ENCODE measurements around the gene SLC2A9. TPM values are rescaled to one million over a fixed set of nuclear protein-coding genes. Genes with fewer than 3 reads are reported as not detected.

SLC2A9 gene
- total RNA-seq, 1 donor from 2014 or later = 8.2 TPM

- Histone ChIP-seq H3K36me3 (no peaks in the 10 kb centered on the region), H3K27me3 (ENCODE audit: low read depth) (no peaks in the 10 kb centered on the region), H3K4me1 (peaks cover 24% of the 10 kb centered on the region), H3K4me3 (no peak overlapping the region), H3K9me3 (replicated peaks) (no peaks in the 10 kb centered on the region), H3K27ac (replicated peaks) (peak overlapping the region; percentile 73)
- no peak for DNase-seq
- no peak for TF ChIP-seq CTCF (IDR thresholded peaks at IDR 0.05; ENCODE audit: borderline replicate concordance)
- intact Hi-C loops (cut with micrococcal nuclease) = no loop called here
Observed at GRCh38 chr4:10055871-10056270, 34.6 kb upstream of the SLC2A9 start.

DNA sequence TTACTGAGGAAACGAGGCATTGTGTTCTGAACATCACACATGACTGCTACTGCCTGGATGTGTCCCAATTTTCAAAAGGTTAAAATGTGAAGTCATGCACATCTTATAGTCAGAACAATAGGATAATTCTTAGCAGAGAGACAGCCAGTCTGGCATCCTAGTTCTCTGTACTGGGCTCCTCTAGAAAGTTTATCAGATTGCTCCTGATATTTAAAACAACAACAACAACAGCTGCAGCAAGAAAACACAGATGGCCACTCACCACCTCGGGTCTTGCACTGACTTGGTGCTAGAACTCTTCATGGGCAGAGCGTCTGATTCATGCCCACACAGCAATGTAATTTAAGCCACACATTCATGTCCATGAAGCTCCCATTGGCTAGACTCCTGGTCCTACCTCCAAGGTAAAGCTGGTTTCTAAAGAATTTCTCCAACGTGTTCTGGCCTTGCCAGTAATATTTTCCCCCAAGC lies 33.3 kb upstream of the SLC2A9 start:
- H3K4me1 ChIP-seq = peaks cover 24% of the 10 kb centered on the region
- peak overlapping the region; percentile 83 for H3K27ac ChIP-seq (replicated peaks)
- no peaks in the 10 kb centered on the region for H3K27me3 ChIP-seq (ENCODE audit: low read depth)
- H3K36me3 ChIP-seq = no peaks in the 10 kb centered on the region
- intact Hi-C loops (cut with micrococcal nuclease) = no loop called here
- no peak for DNase-seq
- H3K9me3 ChIP-seq (replicated peaks) = no peaks in the 10 kb centered on the region
- no peak for TF ChIP-seq CTCF (IDR thresholded peaks at IDR 0.05; ENCODE audit: borderline replicate concordance)
- no peak overlapping the region for H3K4me3 ChIP-seq

GRCh38 chr4:10053635-10054453 lies 32.5 kb upstream of the SLC2A9 start:
- no peak for DNase-seq
- no peak for TF ChIP-seq CTCF (IDR thresholded peaks at IDR 0.05; ENCODE audit: borderline replicate concordance)
- Histone ChIP-seq H3K36me3 (no peaks in the 10 kb centered on the region), H3K4me3 (no peak overlapping the region), H3K4me1 (peaks cover 24% of the 10 kb centered on the region), H3K27ac (replicated peaks) (peak overlapping the region; percentile 83), H3K27me3 (ENCODE audit: low read depth) (no peaks in the 10 kb centered on the region), H3K9me3 (replicated peaks) (no peaks in the 10 kb centered on the region)
- intact Hi-C loops (cut with micrococcal nuclease) = no loop called here

DNA sequence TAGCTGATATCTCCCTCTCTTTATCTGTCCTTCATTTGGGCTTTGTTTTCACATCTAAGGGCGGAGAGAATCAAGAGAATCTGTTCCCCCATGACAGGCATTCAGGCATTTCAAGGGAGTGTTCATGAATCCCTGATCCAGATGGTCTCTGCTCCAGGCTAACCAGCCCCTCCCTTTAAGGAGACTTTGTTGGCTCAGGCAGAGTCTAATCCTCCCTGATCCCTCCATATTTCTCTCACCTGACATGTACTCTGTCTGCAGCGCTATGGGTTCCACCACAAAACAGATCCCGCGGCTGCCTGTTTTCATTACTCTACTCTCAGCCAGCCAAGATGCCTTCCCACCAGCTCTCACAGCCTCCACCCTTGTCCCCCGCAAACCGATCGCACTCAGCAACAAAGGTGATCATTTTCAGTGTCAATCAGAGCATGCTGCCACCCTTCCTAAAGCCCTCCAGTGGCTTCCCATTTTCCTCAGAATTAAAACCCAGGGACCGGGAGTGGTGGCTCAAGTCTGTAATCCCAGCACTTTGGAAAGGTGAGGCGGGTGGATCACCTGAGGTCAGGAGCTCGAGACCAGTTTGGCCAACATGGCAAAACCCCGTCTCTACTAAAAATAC lies 30.3 kb upstream of the SLC2A9 start:
- DNase-seq = no peak
- H3K4me1 ChIP-seq = peaks cover 17% of the 10 kb centered on the region
- H3K27ac ChIP-seq (replicated peaks) = no peak overlapping the region
- H3K9me3 ChIP-seq (replicated peaks) = no peaks in the 10 kb centered on the region
- no peak for TF ChIP-seq CTCF (IDR thresholded peaks at IDR 0.05; ENCODE audit: borderline replicate concordance)
- no peaks in the 10 kb centered on the region for H3K36me3 ChIP-seq
- intact Hi-C loops (cut with micrococcal nuclease) = no loop called here
- no peaks in the 10 kb centered on the region for H3K27me3 ChIP-seq (ENCODE audit: low read depth)
- H3K4me3 ChIP-seq = no peak overlapping the region

- H3K27ac ChIP-seq (replicated peaks) = no peak overlapping the region
- H3K4me1 ChIP-seq = peaks cover 17% of the 10 kb centered on the region
- H3K27me3 ChIP-seq (ENCODE audit: low read depth) = no peaks in the 10 kb centered on the region
- intact Hi-C loops (cut with micrococcal nuclease) = no loop called here
- TF ChIP-seq CTCF (IDR thresholded peaks at IDR 0.05; ENCODE audit: borderline replicate concordance) = no peak
- DNase-seq = no peak
- H3K9me3 ChIP-seq (replicated peaks) = no peaks in the 10 kb centered on the region
- H3K4me3 ChIP-seq = no peak overlapping the region
- no peaks in the 10 kb centered on the region for H3K36me3 ChIP-seq
Observed at GRCh38 chr4:10050721-10051120, 29.4 kb upstream of the SLC2A9 start.
